Dendritic cell treated with granulocyte-macrophage colony-stimulating factor and Interleukin-4, amounts not matched to agents 40 ng/mL and 50 ng/mL, for 4 days (primary cell): ENCODE results near the gene PDE7B.
"Not testable (repeated sequence)": the region's sequence is repeated elsewhere in the genome, so short reads cannot be mapped to it uniquely, and the experiment has no call there.

Experiments used
- H3K27ac Mint-ChIP-seq: one replicate; pipeline ENCODE4 v1.8.0; 2022; ENCODE audit warnings: mild to moderate bottlenecking, mixed read lengths
- H3K27me3 Mint-ChIP-seq: one replicate; pipeline ENCODE4 v1.8.0; 2022; ENCODE audit warnings: mild to moderate bottlenecking, mixed read lengths
- H3K36me3 Mint-ChIP-seq: one replicate; pipeline ENCODE4 v1.8.0; 2022; ENCODE audit warnings: low read depth, mixed read lengths
- H3K4me1 Mint-ChIP-seq: one replicate; pipeline ENCODE4 v1.8.0; 2022; ENCODE audit warnings: low read depth, mixed read lengths
- H3K4me3 Mint-ChIP-seq: one replicate; pipeline ENCODE4 v1.8.0; 2022; ENCODE audit warnings: mild to moderate bottlenecking, moderate library complexity, mixed read lengths
- H3K9me3 Mint-ChIP-seq: one replicate; pipeline ENCODE4 v1.8.0; 2022; ENCODE audit warnings: mixed read lengths
- intact Hi-C: fragments of 100-400 bp; cut with micrococcal nuclease; formaldehyde crosslinking; loops from one replicate; pipeline ENCODE4 v1.15.0; 2022

Gene PDE7B

DNA sequence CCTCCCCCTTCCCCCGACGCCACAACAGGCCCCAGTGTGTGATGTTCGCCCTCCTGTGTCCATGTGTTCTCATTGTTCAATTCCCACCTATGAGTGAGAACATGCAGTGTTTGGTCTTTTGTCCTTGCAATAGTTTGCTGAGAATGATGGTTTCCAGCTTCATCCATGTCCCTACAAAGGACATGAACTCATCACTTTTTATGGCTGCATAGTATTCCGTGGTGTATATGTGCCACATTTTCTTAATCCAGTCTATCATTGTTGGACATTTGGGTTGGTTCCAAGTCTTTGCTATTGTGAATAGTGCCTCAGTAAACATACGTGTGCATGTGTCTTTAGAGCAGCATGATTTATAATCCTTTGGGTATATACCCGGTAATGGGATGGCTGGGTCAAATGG, 287.6 kb downstream of the PDE7B start:
- H3K4me1 Mint-ChIP-seq, H3K27me3 Mint-ChIP-seq, intact Hi-C loops, H3K36me3 Mint-ChIP-seq, H3K4me3 Mint-ChIP-seq, H3K27ac Mint-ChIP-seq: not testable (repeated sequence)
- H3K9me3 Mint-ChIP-seq: peaks cover 11% of the 10 kb centered on the region

DNA sequence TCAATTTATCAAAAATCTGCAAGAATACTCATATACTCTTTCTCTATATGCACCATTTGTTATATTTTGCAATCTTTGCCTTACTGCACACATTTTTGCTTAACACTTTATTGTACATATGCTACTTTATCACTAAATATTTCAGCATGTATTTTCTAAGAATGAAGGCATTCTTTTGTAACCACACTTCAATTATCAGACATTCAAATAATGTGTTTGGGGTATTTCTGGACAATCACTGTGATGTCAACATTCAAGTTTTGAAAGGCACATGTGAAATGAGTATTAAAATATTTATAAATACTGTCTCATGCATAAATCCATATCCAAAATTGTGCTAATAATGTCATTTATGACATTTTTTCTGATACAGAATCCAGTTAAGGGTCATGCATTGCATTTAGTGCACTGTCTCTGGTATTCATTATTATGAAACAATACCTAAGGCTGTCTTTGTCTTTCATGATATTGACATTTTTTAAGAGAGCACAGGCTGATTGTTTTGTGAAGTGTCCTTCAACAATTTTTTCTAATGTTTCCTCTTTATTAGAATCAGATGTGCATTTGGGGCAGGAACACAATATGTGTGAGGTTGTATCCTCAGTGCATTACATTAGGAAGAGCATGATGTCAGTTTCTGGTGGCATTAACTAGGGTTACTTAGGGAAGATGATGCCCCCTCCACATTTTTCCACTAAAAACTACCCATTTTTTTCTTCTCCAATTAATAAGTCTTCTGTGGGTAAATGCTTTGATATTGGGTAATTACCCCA, 292.9 kb downstream of the PDE7B start:
- Mint-ChIP-seq H3K4me3 (no peak overlapping the region), H3K27me3 (no peaks in the 10 kb centered on the region), H3K36me3 (no peaks in the 10 kb centered on the region), H3K27ac (no peak overlapping the region), H3K4me1 (no peaks in the 10 kb centered on the region), H3K9me3 (peaks cover 11% of the 10 kb centered on the region)
- intact Hi-C loops: no loop called here

DNA sequence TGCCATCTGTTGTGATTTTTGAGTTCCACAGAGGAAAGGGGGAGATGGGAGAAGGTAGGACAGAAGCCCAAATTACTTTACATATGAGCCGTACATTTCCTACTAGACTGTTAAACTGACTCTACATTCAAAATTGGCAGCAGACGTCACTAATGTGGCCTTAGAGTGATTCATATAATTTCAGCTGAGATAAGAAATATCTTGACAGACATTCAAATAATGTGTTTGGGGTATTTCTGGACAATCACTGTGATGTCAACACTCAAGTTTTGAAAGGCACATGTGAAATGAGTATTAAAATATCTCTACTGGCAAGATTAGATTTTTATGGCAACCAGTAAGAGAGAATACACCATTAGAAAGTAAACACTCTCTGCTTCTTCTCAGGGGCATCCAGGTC, 294.6 kb downstream of the PDE7B start:
- Mint-ChIP-seq H3K4me1 (no peaks in the 10 kb centered on the region), H3K27ac (no peak overlapping the region), H3K9me3 (peaks cover 11% of the 10 kb centered on the region), H3K4me3 (no peak overlapping the region), H3K27me3 (no peaks in the 10 kb centered on the region), H3K36me3 (no peaks in the 10 kb centered on the region)
- intact Hi-C loops: no loop called here

DNA sequence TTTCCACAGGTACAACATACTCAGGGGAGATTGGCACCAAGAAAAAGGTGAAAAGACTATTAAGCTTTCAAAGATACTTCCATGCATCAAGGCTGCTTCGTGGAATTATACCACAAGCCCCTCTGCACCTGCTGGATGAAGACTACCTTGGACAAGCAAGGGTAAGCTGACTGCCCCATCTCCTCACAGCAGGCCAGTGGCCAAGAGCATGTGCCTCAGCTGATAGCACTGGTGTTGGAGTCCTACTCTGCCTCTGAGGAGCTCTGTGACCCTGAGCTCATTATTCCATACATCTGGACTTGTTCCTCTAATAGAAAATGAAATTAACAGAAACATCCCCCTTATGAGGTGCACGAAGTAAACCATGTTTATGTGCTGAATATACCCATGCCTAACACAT, 295.8 kb downstream of the PDE7B start:
- Mint-ChIP-seq H3K4me3 (no peak overlapping the region), H3K9me3 (no peaks in the 10 kb centered on the region), H3K4me1 (no peaks in the 10 kb centered on the region), H3K27ac (no peak overlapping the region), H3K36me3 (no peaks in the 10 kb centered on the region), H3K27me3 (no peaks in the 10 kb centered on the region)
- intact Hi-C loops: no loop called here

DNA sequence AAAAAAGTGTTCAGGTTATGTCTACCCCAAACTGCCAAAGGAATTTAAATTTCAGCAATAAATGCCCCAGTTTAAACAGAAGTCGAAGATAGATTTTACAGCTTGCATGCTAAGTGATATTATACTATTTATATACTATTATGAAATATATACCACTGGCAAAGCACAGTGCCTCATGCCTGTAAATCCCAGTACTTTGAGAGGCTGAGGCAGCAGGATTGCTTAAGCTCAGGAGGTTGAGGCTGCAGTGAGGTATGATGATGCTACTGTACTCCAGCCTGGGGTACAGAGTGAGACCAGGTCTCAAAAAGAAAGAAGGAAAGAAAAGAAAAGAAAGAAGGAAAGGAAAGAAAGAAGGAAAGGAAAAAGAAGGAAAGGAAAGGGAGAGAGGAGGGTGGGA, 296.6 kb downstream of the PDE7B start:
- no peaks in the 10 kb centered on the region for H3K9me3 Mint-ChIP-seq
- no peaks in the 10 kb centered on the region for H3K27me3 Mint-ChIP-seq
- intact Hi-C loops: no loop called here
- no peak overlapping the region for H3K4me3 Mint-ChIP-seq
- H3K4me1 Mint-ChIP-seq: no peaks in the 10 kb centered on the region
- H3K36me3 Mint-ChIP-seq: no peaks in the 10 kb centered on the region
- no peak overlapping the region for H3K27ac Mint-ChIP-seq

DNA sequence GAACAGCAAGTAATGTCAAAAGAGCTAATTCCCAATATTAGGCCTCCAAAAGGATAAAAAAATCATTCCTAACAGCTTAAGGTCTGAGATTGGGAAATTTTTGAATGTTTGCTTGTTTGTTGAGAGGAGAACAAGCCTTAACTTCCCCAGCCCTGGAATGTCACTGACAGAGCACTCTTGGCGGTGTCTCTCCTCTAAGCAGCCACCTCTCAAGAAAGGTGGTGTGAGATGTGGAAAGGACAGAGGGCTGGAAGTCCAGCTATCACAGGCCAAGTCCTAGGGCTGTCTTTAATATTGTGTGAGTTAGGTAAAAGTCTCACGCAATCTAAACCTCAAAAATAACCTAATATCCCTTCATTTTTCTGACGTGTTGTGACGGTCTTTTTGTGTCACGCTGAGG, 297.0 kb downstream of the PDE7B start:
- Mint-ChIP-seq H3K4me3 (no peak overlapping the region), H3K4me1 (no peaks in the 10 kb centered on the region), H3K27me3 (no peaks in the 10 kb centered on the region), H3K9me3 (no peaks in the 10 kb centered on the region), H3K36me3 (no peaks in the 10 kb centered on the region), H3K27ac (no peak overlapping the region)
- intact Hi-C loops: no loop called here

DNA sequence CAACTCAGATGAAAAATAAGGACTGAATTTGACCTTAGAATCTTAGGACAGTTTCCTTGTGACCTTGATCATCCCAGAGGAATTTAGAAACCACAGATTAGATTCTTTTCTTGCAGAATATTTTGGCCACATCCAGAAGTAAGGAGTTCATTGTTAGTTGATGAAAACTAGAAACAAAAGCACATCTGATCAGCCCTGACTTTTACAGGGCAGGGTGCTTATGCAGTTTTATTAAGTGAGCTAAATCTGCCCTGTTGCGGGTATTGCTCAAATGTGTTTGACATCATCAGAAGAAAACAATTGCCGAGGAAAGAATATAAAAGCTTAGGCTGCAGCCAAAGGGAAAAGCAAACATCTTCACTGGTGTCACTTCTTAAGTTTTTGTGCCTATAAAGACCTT, 297.8 kb downstream of the PDE7B start:
- Mint-ChIP-seq H3K27ac (no peak overlapping the region), H3K4me3 (no peak overlapping the region), H3K4me1 (no peaks in the 10 kb centered on the region), H3K27me3 (no peaks in the 10 kb centered on the region), H3K36me3 (no peaks in the 10 kb centered on the region), H3K9me3 (no peaks in the 10 kb centered on the region)
- intact Hi-C loops: no loop called here

DNA sequence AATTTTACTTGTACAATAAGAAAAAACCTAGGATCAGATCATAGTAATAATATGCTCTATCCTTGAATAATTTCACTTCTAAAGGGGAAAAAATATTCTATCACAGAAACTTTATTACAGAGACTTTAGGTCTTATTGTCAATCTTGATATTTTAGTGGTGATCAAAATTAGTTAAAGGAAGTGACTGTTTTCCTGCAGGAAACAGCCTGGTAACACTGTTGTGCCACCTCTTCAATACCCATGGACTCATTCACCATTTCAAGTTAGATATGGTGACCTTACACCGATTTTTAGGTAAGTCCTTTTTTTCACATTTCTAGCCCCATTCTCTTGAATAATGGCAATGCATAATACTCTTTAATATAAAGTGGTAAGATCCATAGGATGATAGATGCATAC, 299.5 kb downstream of the PDE7B start:
- Mint-ChIP-seq H3K36me3 (no peaks in the 10 kb centered on the region), H3K27me3 (no peaks in the 10 kb centered on the region), H3K27ac (no peak overlapping the region), H3K4me3 (no peak overlapping the region), H3K4me1 (no peaks in the 10 kb centered on the region), H3K9me3 (no peaks in the 10 kb centered on the region)
- intact Hi-C loops: no loop called here

DNA sequence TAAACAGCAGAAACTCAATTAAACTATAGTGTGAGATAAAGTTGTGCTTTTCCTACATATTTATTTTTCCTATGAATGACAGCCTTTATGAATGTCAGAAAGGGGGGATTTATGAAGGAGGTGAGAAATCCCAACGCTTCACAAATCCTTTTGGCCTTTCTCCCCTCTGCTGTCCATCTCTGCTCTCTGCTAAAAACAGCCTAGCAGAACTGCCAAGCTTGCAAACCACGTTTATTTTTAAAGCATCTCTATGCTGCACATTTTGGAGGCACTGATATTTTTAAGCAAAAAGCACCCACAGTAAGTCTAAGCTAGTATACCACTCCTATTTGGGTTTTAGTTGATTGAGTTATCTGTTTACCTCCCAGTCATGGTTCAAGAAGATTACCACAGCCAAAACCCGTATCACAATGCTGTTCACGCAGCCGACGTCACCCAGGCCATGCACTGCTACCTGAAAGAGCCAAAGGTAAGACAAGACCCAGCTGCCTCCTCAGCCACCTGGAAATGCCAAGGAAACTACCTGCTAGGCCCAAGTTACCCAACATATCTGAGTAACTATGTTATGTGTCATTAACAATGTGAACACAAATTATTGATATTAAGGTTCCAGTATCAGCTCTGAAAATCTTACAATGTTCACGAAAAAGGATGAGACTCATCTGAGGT, 302.3 kb downstream of the PDE7B start:
- Mint-ChIP-seq H3K9me3 (no peaks in the 10 kb centered on the region), H3K27ac (no peak overlapping the region), H3K4me3 (no peak overlapping the region), H3K4me1 (no peaks in the 10 kb centered on the region), H3K36me3 (no peaks in the 10 kb centered on the region), H3K27me3 (no peaks in the 10 kb centered on the region)
- intact Hi-C loops: no loop called here

DNA sequence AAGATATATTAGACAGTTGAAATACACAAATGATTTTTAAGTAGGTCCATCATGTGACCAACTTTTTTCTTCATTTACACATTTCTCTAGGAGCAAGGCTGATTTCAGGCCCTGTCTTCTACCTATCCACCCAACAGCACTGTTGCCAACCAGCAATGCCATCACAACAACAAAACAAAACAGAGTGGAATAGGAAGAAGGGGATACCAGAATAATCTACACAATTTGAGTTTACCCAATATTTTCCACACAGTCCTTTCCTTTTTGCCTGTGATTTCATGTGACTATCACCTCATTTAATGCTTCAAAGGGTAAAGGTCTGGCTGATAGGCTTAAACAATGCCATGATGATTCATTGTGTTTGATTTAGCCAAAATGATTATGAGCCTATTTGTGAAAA, 303.7 kb downstream of the PDE7B start:
- no peak overlapping the region for H3K4me3 Mint-ChIP-seq
- H3K27ac Mint-ChIP-seq: no peak overlapping the region
- H3K4me1 Mint-ChIP-seq: no peaks in the 10 kb centered on the region
- intact Hi-C loops: no loop called here
- no peaks in the 10 kb centered on the region for H3K36me3 Mint-ChIP-seq
- no peaks in the 10 kb centered on the region for H3K9me3 Mint-ChIP-seq
- H3K27me3 Mint-ChIP-seq: no peaks in the 10 kb centered on the region

DNA sequence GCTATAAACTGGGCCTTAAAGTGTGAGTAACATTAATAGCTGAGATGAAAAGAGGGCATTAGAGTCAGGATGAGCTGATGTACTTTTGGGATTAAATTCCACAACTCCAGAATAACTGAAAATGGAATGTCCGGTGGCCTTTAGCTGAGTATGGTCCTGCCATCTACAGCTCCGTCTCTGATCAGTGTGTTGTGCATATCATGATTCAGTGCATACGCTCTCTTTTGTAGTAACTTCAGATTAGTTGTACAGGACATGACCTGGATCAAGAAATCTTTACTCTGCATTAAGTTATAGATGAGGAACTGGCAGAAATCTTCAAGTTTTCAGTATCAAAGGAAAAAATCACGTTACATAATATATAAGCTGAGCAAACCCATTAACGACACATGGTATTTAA, 306.2 kb downstream of the PDE7B start:
- H3K4me3 Mint-ChIP-seq: no peak overlapping the region
- no peak overlapping the region for H3K27ac Mint-ChIP-seq
- no peaks in the 10 kb centered on the region for H3K27me3 Mint-ChIP-seq
- intact Hi-C loops: no loop called here
- peaks cover 18% of the 10 kb centered on the region for H3K9me3 Mint-ChIP-seq
- H3K4me1 Mint-ChIP-seq: no peaks in the 10 kb centered on the region
- no peaks in the 10 kb centered on the region for H3K36me3 Mint-ChIP-seq

DNA sequence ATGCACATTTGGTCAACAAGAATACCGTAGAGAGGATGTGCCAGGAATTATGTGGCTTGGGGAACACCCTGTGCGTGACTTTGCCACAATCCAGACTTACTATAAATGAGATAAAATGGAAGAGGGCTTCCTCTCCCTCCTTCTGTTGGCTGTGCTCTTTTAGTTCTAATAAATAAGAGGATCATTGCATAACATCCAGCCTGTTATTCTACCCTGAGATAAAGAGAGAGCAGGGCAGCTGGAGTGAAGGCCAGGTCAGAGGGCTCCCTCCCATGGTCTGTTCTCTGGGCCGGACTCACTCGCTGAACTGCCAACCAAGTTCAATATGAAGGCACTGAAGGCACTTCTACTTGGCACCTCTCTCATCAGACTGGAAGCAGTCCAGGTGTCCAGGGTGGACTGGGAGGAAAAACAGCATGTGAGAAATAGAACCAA, 306.9 kb downstream of the PDE7B start:
- H3K4me1 Mint-ChIP-seq: no peaks in the 10 kb centered on the region
- intact Hi-C loops: no loop called here
- no peak overlapping the region for H3K4me3 Mint-ChIP-seq
- H3K9me3 Mint-ChIP-seq: peaks cover 21% of the 10 kb centered on the region
- no peaks in the 10 kb centered on the region for H3K27me3 Mint-ChIP-seq
- no peaks in the 10 kb centered on the region for H3K36me3 Mint-ChIP-seq
- no peak overlapping the region for H3K27ac Mint-ChIP-seq

DNA sequence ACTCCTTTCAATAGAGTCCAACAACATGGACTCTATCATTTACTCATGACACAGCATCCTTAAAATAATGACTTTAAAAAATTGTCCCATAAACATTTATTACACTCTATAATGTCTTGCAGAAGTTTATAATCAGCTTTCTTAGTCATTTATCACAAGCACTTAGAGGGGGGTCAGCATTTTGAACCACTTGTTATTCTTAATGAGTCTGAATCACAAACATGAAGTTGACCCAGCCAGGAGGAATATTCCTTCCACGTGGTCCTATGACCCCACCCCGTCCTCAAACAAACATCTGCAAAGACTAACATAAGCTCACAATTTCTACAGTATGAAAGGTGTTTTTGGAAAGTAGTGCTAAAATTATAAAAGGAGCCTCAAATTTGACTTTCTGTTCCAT, 307.5 kb downstream of the PDE7B start:
- H3K4me1 Mint-ChIP-seq: no peaks in the 10 kb centered on the region
- peaks cover 26% of the 10 kb centered on the region for H3K9me3 Mint-ChIP-seq
- no peak overlapping the region for H3K4me3 Mint-ChIP-seq
- intact Hi-C loops: no loop called here
- H3K27ac Mint-ChIP-seq: no peak overlapping the region
- H3K27me3 Mint-ChIP-seq: no peaks in the 10 kb centered on the region
- H3K36me3 Mint-ChIP-seq: no peaks in the 10 kb centered on the region

DNA sequence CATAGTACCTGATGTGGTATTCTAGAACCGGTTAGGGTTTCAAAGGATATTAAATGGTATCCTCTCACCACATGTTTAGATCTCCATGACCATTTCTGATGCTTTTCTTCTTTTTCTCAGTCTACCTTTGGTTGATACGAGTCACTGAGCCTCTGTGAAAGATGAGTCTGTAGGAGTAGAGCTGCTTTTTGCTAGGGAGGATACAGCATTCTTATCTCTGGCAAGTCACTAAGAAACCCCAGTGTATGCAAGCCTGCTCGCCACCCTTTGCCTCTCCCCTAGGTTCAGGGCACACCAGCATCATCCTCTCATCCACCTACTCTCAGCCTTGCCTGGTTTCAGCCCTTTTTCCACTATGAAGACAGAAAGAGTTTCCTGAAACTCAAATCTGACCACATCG, 308.7 kb downstream of the PDE7B start:
- Mint-ChIP-seq H3K4me3 (no peak overlapping the region), H3K27me3 (no peaks in the 10 kb centered on the region), H3K36me3 (no peaks in the 10 kb centered on the region), H3K4me1 (no peaks in the 10 kb centered on the region), H3K27ac (no peak overlapping the region), H3K9me3 (peaks cover 26% of the 10 kb centered on the region)
- intact Hi-C loops: no loop called here

DNA sequence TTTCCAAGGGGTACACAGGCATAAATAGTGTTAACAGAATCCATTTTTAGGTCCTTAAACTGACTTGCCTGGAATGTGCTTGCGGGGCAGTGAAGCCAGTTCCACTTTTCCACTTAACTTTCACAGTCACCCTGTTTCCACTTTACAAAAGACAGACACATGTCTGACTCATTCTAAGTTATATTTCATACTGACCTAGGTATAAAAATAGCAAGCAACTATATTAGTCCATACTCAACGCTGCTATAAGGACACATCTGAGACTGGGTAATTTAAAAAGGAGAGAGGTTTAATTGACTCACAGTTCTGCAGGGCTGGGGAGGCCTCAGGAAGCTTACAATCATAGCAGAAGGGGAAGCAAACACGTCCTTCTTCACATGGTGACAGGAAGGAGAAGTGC, 310.4 kb downstream of the PDE7B start:
- no peaks in the 10 kb centered on the region for H3K4me1 Mint-ChIP-seq
- H3K4me3 Mint-ChIP-seq: no peak overlapping the region
- no peaks in the 10 kb centered on the region for H3K36me3 Mint-ChIP-seq
- no peaks in the 10 kb centered on the region for H3K27me3 Mint-ChIP-seq
- H3K9me3 Mint-ChIP-seq: peaks cover 30% of the 10 kb centered on the region
- intact Hi-C loops: no loop called here
- H3K27ac Mint-ChIP-seq: no peak overlapping the region
